ENCODE results near the gene HABP4.

GRCh38 chr9:96484521-96484931 lies 34.6 kb downstream of the HABP4 start:
- TF ChIP-seq, protein P1, sequence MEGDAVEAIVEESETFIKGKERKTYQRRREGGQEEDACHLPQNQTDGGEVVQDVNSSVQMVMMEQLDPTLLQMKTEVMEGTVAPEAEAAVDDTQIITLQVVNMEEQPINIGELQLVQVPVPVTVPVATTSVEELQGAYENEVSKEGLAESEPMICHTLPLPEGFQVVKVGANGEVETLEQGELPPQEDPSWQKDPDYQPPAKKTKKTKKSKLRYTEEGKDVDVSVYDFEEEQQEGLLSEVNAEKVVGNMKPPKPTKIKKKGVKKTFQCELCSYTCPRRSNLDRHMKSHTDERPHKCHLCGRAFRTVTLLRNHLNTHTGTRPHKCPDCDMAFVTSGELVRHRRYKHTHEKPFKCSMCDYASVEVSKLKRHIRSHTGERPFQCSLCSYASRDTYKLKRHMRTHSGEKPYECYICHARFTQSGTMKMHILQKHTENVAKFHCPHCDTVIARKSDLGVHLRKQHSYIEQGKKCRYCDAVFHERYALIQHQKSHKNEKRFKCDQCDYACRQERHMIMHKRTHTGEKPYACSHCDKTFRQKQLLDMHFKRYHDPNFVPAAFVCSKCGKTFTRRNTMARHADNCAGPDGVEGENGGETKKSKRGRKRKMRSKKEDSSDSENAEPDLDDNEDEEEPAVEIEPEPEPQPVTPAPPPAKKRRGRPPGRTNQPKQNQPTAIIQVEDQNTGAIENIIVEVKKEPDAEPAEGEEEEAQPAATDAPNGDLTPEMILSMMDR (IDR thresholded peaks at IDR 0.05) = no peak
- TF ChIP-seq POLR2A (IDR thresholded peaks at IDR 0.05) (no peak), EP300 (IDR thresholded peaks at IDR 0.05) (no peak)
